Heart right ventricle (tissue), 16 donors: ENCODE results near the gene MYO1D. TPM values are rescaled to one million over a fixed set of nuclear protein-coding genes. Genes with fewer than 3 reads are reported as not detected.
"Not testable (repeated sequence)": the region's sequence is repeated elsewhere in the genome, so short reads cannot be mapped to it uniquely, and the experiment has no call there.

Experiments used
- ATAC-seq, 8 donors: fragments of 200-7000 bp; cut with Tn5 transposase; one replicate each; pipeline ENCODE4 v1.9.1; 2020; ENCODE audit warnings: mild to moderate bottlenecking in 8 of 8, moderate library complexity in 8 of 8, moderate number of reproducible peaks in 1 of 8
- DNase-seq, 2 donors: peaks; one replicate each; pipeline ENCODE4 v3.0.0-alpha.2; 2020
- H3K27ac ChIP-seq, 10 donors: fragments of 200-600 bp; sonication (generic) in 2 of 10; one replicate each; pipeline versions ENCODE4 v1.5.0 to v1.8.0; 2020 to 2022; ENCODE audit warnings: mild to moderate bottlenecking in 3 of 10
- H3K27me3 ChIP-seq, 7 donors: fragments of 200-600 bp; one replicate each; pipeline ENCODE4 v1.8.0; 2021 to 2022; ENCODE audit warnings: mild to moderate bottlenecking in 2 of 7
- H3K36me3 ChIP-seq, 9 donors: fragments of 200-600 bp; sonication (generic) in 1 of 9; one replicate each; pipeline versions ENCODE4 v1.5.0 to v1.8.0; 2020 to 2022; ENCODE audit warnings: mild to moderate bottlenecking in 2 of 9
- H3K4me1 ChIP-seq, 9 donors: fragments of 200-600 bp; sonication (generic) in 1 of 9; one replicate each; pipeline versions ENCODE4 v1.5.0 to v1.8.0; 2020 to 2022; ENCODE audit warnings: mild to moderate bottlenecking in 4 of 9
- H3K4me3 ChIP-seq, 10 donors: fragments of 200-600 bp; sonication (generic) in 2 of 10; one replicate each; pipeline versions ENCODE4 v1.5.0 to v1.8.0; 2020 to 2022; ENCODE audit warnings: mild to moderate bottlenecking in 7 of 10, moderate library complexity in 2 of 10
- H3K9me3 ChIP-seq, 11 donors: fragments of 200-600 bp in 10 of 11; sonication (generic) in 2 of 11; one replicate each; pipeline versions ENCODE4 v1.5.0 to v1.8.0; 2013 to 2022; ENCODE audit warnings: mild to moderate bottlenecking in 2 of 11, control low read depth in 1 of 11, moderate library complexity in 1 of 11
- WGBS, 2 donors: extraction: QIAGEN DNeasy Blood & Tissue Kit; methylation state at CpG; one replicate each; pipeline ENCODE4 v1.1.7; 2013; ENCODE audit warnings: inconsistent platforms in 1 of 2; 5-methylcytosine and 5-hydroxymethylcytosine counted together
- intact Hi-C, 10 donors: fragments of 100-400 bp; cut with DNase I; formaldehyde crosslinking; loops; one replicate each; pipeline versions ENCODE4 v1.11.1 to v1.14.2; 2022
- polyA plus RNA-seq, 2 donors: library from polyadenylated mRNA; stranded (reverse); fragments of 200-250 nt; gene quantifications; one replicate each; pipeline ENCODE4 v1.2.3, GENCODE V29; 2013
- total RNA-seq, 10 donors: library from RNA; stranded (reverse); fragmentation: NEBNext Ultra II Directional in 3 of 10; extraction: Animal tissue kit (Norgen Biotek cat#: 25700) in 3 of 10; gene quantifications; one replicate each; pipeline versions ENCODE4 v1.2.1 to v1.2.4, GENCODE V29; 2021 to 2023
- TF ChIP-seq, protein P1 (sequence below), 9 donors: fragments of 200-600 bp; sonication (generic) in 2 of 9; IDR thresholded peaks; one replicate each; pipeline versions ENCODE4 v1.5.0 to v1.8.0; 2021 to 2022; ENCODE audit warnings: antibody characterized with exemption in 9 of 9, mild to moderate bottlenecking in 5 of 9, moderate library complexity in 1 of 9
- donor health status: Arrhythmogenic right ventricular cardiomyopathy.
- donor health status: ischemic (EF 13 %, LVEDD 7.1; RV severe dilation, severe dysfunction).
- donor health status: healthy with polysubstance abuse.
- donor health status: DM: no; HTN: yes; CAD: no.
- donor health status: DM: no; HTN: no; CAD: no.
- donor health status: ischemic (EF 25% LVEDD 6.9; RV normal size, moderate dysfunction).
- donor health status: ischemic (EF 25% LVEDD 5.7; RV mildly dilated, moderate dysfunction).
- donor health status: healthy.
- donor health status: DM: yes; HTN: yes; CAD: no.
- donor health status: Ischemic cardiomyopathy.
- donor health status: ischemic (EF 35%, LVEDD 5.7; RV mildly dilated, moderate dysfunction).
- donor health status: nonischemic (EF 11% LVEDD 7.7; RV severe dilation, severe dysfunction).
- donor health status: DM: yes; HTN: yes; CAD: no.
- donor health status: PGD.
- donor health status: ischemic (EF 29% LVEDD 5.4; RV normal size, mild dysfunction).
- donor health status: nonischemic (EF 23%, LVEDD 6.1; RV moderate dilation, normal function).

The MYO1D gene
- total and polyA plus RNA-seq, 12 donors, result 1.9 to 16.4 (median 6.7) TPM

DNA sequence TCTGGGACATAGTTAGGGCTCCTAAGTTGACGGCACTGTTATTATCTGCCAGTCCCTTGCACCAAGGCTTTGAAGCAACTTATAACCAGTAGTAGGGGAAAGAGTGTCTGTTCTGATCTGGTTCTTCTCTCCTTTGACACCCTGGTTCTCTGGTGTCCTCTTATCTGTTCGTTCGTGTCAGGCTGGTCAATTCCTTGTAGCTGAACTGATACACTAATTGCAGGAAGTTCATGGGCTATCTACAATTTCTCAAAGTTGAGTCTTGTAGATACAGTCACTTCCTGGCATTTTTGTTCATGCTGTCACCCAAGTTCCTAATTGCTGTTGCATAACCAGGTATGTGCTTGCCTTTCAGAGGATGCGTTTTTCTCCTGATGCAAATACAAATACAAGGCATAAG lies 17.3 kb upstream of the MYO1D start:
- Histone ChIP-seq H3K36me3 (no peaks in the 10 kb centered on the region), H3K4me1 (no peaks in the 10 kb centered on the region), H3K27me3 (no peaks in the 10 kb centered on the region), H3K27ac (no peak overlapping the region), H3K9me3 (no peaks in the 10 kb centered on the region), H3K4me3 (no peak overlapping the region)
- WGBS, 2 donors, result 21 to 23% methylated on average over 4 of the region's 4 CpGs
- TF ChIP-seq, protein P1, sequence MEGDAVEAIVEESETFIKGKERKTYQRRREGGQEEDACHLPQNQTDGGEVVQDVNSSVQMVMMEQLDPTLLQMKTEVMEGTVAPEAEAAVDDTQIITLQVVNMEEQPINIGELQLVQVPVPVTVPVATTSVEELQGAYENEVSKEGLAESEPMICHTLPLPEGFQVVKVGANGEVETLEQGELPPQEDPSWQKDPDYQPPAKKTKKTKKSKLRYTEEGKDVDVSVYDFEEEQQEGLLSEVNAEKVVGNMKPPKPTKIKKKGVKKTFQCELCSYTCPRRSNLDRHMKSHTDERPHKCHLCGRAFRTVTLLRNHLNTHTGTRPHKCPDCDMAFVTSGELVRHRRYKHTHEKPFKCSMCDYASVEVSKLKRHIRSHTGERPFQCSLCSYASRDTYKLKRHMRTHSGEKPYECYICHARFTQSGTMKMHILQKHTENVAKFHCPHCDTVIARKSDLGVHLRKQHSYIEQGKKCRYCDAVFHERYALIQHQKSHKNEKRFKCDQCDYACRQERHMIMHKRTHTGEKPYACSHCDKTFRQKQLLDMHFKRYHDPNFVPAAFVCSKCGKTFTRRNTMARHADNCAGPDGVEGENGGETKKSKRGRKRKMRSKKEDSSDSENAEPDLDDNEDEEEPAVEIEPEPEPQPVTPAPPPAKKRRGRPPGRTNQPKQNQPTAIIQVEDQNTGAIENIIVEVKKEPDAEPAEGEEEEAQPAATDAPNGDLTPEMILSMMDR (IDR thresholded peaks at IDR 0.05), result no peak
- intact Hi-C loops, result no loop called here
- DNase-seq (no peak), ATAC-seq (no peak)

DNA sequence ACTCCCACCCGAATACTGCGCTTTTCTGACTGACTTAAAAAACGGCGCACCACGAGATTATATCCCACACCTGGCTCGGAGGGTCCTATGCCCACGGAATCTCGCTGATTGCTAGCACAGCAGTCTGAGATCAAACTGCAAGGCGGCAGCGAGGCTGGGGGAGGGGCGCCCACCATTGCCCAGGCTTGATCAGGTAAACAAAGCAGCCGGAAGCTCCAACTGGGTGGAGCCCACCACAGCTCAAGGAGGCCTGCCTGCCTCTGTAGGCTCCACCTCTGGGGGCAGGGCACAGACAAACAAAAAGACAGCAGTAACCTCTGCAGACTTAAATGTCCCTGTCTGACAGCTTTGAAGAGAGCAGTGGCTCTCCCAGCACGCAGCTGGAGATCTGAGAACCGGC lies 10.5 kb upstream of the MYO1D start:
- peaks cover 0 to 21% (median 7%) of the 10 kb centered on the region in 7 donors for H3K27me3 ChIP-seq
- H3K4me1 ChIP-seq, DNase-seq, ATAC-seq, H3K36me3 ChIP-seq, H3K4me3 ChIP-seq, intact Hi-C loops, H3K27ac ChIP-seq, H3K9me3 ChIP-seq: not testable (repeated sequence)
- 18 to 54% methylated on average over 1 of the region's 14 CpGs for WGBS, 2 donors

DNA sequence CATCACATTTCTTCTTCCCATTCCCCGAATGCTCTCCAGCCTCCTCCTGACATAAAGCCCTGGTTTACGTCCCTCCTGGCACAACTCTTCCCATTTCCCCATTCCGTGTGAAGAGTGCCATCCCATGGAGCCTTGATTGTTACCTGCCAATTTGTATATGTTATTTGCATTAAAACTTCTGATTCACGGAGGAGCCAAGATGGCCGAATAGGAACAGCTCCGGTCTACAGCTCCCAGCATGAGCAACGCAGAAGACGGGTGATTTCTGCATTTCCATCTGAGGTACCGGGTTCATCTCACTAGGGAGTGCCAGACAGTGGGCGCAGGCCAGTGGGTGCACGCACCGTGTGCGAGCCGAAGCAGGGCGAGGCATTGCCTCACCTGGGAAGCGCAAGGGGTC lies 10.0 kb upstream of the MYO1D start:
- 90 to 93% methylated on average over 8 of the region's 16 CpGs for WGBS, 2 donors
- H3K9me3 ChIP-seq, H3K4me1 ChIP-seq, ATAC-seq, H3K4me3 ChIP-seq, DNase-seq, intact Hi-C loops, H3K27ac ChIP-seq, H3K36me3 ChIP-seq: not testable (repeated sequence)
- H3K27me3 ChIP-seq, result peaks cover 0 to 25% (median 7%) of the 10 kb centered on the region in 7 donors

DNA sequence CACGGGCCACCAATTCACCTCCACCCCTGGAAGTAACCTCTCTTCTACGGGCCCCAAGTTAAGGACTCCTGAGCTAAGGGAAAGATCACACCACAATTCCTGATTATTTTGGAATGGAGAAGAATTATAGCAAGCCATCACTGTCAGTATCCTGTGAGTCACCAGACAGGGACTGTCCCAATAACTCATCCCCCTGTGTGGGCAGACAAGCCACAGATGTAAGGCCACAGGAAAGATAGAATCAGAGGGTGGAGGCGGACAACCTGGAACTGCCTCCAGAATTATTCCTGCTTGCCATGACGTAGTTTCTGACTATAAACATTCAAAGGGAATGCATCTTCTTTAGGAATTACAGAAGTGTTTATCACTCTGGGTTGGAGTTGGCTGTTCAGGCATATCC lies 5.8 kb upstream of the MYO1D start:
- H3K36me3 ChIP-seq, result no peaks in the 10 kb centered on the region
- no peaks in the 10 kb centered on the region for H3K9me3 ChIP-seq
- H3K27ac ChIP-seq, result no peak overlapping the region
- TF ChIP-seq, protein P1 (IDR thresholded peaks at IDR 0.05), result no peak
- H3K27me3 ChIP-seq, result peaks cover 0 to 26% (median 7%) of the 10 kb centered on the region in 7 donors
- no peak overlapping the region for H3K4me3 ChIP-seq
- peaks cover 0 to 6% (median 3%) of the 10 kb centered on the region in 9 donors for H3K4me1 ChIP-seq
- DNase-seq (no peak), ATAC-seq (no peak)
- intact Hi-C loops, result loop anchor here in 1 of 10 donors (5.0 kb wide), 1 partner anchor 85 kb away; no protein-coding TSS in a partner anchor
- WGBS, 2 donors, result 81 to 82% methylated on average over 4 of the region's 4 CpGs

DNA sequence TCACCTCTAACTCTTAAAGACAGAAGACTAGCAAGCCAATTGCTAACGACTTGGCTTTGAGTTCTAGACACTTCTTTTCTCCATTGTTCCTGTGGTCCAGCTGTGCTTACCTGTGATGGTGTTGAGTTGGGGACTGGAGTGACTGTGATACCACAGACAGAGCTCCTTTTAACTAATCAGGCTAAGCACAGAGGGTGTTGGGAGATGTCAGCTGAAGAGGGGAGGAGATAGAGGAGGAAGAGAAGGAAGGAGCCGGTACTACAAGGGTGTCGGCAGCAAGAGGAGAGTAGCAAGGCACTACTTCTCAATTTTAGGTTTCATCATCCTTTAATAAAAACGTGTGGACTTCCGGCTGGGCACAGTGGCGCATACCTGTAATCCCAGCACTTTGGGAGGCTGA lies 5.1 kb upstream of the MYO1D start:
- H3K27me3 ChIP-seq, result peaks cover 0 to 26% (median 7%) of the 10 kb centered on the region in 7 donors
- H3K4me3 ChIP-seq, result no peak overlapping the region
- DNase-seq (no peak), ATAC-seq (no peak)
- 58 to 63% methylated on average over 6 of the region's 6 CpGs for WGBS, 2 donors
- no peaks in the 10 kb centered on the region for H3K36me3 ChIP-seq
- no peaks in the 10 kb centered on the region for H3K9me3 ChIP-seq
- H3K4me1 ChIP-seq, result peaks cover 0 to 11% (median 7%) of the 10 kb centered on the region in 9 donors
- TF ChIP-seq, protein P1 (IDR thresholded peaks at IDR 0.05), result no peak
- H3K27ac ChIP-seq, result no peak overlapping the region
- intact Hi-C loops, result loop anchor here in 1 of 10 donors (5.0 kb wide), 1 partner anchor 85 kb away; no protein-coding TSS in a partner anchor
